T47D (cell line): ENCODE data around the gene ARL6IP4.
"Not testable (repeated sequence)": the region's sequence is repeated elsewhere in the genome, so short reads cannot be mapped to it uniquely, and the experiment has no call there.

Experiments used
- DNase-seq, 2 experiments: peaks; one replicate each; pipeline versions ENCODE4 v3.0.0 to v3.0.0-alpha.2; 2011 to 2012; ENCODE audit warnings: low read depth in 1 of 2, low spot score in 1 of 2
- JUND ChIP-seq: IDR thresholded peaks from 2 replicates; pipeline ENCODE4 v1.6.1; 2012; ENCODE audit warnings: low read depth
- in situ Hi-C: cut with HindIII; loops from 2 replicates; pipeline ENCODE4 v1.10.0; 2016; ENCODE audit warnings: low sequenced_read_pairs, low pct_unique_long_range_greater_than_20kb

Gene ARL6IP4

DNA sequence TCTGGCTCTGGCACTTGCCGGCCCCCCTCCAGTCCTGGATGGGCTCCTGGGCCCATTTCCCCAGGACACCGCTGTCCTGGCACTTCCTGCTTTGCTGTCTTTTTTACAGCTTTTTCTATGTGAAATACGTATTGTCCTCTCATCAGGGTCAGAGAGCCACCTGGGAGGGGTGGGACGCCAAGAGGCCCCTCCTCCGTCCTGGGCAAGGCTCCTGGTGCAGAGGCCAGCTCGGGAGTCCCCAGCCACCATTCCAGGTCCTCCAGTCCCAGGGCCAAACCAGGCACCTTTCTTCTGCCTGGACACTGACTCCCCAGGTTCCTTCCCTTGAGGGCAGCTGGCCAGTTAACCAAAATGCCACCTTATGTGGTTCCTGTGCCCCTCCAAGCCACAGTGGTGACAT is 22.8 kb downstream of the ARL6IP4 start:
- TF ChIP-seq JUND = no peak
- in situ Hi-C loops = no loop called here
- no peak for DNase-seq

DNA sequence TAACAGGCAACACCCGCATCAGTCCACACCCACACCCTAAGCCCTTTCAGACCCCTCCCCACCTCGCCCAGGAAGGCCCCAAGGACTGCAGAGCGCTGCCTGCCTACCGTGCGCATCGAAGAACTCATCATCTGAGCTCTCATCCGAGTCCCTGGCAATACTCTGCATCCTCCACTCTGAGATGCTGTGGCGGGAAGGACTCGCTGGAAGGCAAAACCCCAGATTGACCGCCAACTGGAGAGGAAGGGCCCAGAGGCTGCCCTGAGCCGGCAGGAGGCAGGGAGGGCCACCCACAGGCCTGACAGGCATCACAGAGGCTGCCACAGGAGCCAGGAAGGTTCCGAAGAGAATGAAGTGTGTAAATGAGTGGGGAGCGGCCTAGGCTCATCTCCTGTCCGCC is 23.8 kb downstream of the ARL6IP4 start:
- TF ChIP-seq JUND = no peak
- in situ Hi-C loops = no loop called here
- DNase-seq = no peak

DNA sequence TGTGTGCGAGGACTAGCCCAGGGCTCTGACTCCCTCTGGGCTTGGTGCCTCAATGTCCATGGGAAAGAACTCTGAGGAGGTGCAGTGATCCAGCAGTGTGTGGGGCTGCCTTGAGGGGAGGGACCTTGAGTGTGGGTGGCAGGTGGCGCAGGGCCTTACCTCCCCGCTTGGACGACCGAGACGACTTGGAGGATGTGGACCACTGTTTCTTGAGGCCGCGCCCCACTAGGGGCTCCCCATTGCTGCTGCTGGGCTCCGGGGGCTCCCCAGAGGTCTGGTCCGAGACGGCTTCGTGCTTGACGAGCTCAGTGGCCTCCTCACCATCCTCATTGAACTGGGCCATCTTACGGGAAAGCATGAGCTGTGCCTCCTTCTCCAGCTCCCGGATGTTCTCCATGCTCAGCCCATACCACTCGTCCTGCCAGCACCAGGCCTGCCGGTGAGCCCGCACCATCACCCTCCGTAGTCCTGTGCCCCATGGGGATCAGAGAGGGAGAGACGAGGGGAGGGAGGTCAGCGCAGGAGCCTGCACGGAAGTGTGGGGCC is 24.7 kb downstream of the ARL6IP4 start:
- TF ChIP-seq JUND = no peak
- in situ Hi-C loops = no loop called here
- no peak for DNase-seq

DNA sequence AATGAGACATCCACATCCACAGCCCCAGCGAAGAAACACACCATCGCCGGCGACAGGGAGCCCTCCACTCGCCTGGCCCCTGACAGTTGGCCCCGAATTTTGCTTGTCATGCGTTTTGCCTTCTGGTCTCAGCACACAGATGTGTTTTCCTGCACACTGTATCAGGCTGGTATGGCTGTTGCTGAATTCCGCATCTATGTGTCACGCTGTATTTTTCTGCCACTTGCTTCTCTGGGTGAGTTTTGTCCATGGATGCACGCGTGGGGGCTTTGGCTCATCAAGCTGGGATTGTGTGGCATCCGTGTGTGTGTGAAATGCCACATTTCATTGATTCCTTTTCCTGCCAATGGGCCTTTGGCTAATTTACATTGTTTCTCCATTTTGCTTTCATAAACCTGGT is 26.5 kb downstream of the ARL6IP4 start:
- DNase-seq = no peak
- no peak for TF ChIP-seq JUND
- in situ Hi-C loops = no loop called here

DNA sequence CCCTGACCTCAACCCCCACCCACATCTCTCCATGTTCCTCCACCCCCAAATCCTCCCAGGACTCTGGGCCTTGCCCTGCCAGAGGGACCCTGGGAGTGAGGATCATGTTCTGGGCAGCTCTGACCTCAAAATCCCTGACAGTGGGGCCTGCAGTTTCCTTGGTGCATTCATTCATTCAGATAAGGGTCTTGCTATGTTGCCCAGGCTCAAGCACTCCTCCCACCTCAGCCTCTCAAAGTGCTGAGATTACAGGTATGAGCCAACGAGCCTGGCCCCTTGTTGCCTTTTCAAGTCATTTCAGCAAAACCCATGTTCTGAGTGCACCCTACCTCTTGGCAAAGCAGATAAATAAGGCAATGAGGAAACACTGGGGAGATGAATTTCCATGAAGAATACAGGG is 29.6 kb downstream of the ARL6IP4 start:
- no peak for TF ChIP-seq JUND
- DNase-seq = no peak
- in situ Hi-C loops = no loop called here

DNA sequence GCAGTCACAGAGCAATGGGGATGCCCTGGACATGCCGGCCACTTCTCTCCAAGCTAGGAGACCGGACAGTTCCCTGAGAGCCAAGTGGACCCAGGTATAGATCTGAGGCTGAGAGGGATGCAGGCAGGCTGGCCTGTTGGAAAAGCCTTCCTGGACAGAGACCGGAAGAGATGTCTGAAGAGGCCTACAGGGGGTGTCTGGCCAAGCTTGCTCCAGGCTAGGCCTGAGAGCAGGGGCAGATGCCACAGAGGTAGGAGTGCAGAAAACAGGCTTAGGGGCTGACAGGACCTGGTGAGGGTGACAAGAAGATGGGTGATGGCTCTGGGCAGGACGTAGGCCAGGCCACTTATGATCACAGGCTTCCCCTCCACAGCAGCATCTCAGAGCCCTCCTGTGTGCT is 30.2 kb downstream of the ARL6IP4 start:
- in situ Hi-C loops = no loop called here

DNA sequence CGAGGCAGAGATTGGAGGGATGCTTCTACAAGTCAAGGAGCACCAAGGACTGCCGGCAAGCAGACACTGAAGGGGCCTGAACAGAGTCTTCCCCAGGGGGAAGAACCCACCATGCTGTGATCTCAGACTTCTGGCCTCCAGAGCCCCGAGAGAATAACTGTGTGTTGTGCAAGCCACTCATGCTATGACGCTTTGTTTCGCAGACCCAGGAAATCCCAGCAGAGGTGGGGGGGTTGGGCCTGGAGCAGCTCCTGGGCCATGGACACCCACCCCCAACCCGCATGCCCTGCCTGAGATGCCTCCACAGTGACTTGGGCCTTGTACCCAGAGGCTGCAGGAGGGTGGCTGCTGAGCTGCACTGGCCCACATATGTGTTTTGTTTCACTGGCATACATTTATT is 31.2 kb downstream of the ARL6IP4 start:
- no peak for TF ChIP-seq JUND
- in situ Hi-C loops = no loop called here
- no peak for DNase-seq

More for the DNA sequence above, 30.2 kb downstream of the ARL6IP4 start:
- DNase-seq = no peak
- no peak for TF ChIP-seq JUND

DNA sequence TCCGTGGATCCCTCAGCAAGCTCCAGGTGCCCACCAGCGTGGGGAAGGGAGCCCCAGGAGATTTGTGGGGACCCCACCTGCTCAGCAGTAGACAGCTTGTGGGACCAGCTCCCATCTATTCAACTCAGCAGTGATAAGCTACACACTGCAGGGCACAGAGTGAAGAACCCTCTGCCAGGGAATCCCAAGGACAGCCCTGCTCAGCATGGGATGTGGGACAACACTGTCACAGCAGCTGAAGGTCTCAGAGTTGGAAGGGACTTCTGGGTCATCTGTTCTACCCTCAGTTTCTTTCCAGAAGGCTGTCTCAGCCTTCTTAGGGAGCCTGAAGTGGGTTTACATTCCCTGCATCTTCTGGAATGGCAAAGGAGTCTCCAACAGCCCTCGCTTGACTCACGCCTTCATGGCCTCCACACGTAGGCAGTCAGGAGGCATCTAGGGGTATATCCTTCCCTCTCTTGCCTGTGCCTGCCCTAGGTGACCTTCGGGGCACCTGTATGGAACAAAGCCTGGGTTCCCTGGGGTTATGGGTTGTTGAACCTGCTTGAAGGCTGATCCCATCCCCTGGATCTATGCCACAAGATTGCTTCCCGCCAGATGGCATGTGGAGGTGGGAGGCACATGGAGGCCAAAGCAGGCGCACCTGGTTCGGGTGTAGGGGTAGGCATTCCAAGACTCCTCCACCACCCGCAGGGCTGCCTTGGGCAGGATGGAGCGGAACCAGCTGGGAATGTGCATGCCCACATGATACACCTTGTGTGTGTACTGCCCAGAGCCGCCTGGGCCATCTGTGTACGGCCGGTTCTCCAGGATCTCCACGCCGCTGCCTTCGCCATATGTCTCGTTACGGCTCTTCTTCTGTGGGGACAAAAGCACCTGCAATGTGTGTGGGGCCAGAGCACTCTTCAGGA is 33.0 kb downstream of the ARL6IP4 start:
- in situ Hi-C loops = no loop called here
- DNase-seq = no peak

DNA sequence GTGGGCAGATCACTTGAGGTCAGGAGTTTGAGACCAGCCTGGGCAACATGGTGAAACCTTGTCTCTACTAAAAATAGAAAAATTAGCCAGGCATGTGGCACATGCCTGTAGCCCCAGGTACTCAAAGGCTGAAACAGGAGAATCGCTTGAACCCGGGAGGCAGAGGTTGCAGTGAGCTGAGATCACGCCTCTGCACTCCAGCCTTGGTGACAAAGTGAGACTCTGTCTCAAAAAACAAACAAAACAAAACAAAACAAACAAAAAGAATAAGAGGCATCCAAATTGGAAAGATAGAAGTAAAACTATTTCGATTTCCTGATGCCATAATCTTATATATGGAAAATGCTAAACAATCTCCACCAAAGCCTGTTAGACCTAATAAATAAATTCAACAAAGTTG is 34.0 kb downstream of the ARL6IP4 start:
- in situ Hi-C loops, DNase-seq: not testable (repeated sequence)

More for the DNA sequence above, 33.0 kb downstream of the ARL6IP4 start:
- no peak for TF ChIP-seq JUND

DNA sequence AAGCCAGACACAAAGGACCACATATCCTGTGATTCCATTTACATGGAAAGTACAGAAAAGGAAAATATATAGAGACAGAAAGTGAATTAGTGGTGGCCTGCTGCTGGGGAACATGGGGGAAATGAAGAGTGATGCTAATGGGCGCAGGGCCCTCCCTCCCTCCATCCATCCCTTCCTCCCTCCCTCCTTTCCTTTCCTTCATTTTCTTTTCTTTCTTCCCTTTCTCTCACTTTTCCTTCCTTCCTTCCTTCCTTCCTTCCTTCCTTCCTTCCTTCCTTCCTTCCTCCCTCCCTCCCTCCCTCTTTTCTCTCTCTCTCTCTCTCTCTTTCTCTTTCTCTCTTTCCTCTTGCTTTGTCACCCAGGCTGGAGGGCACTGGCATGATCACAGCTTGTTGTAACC is 37.3 kb downstream of the ARL6IP4 start:
- in situ Hi-C loops = no loop called here
- DNase-seq = no peak
- TF ChIP-seq JUND = no peak

DNA sequence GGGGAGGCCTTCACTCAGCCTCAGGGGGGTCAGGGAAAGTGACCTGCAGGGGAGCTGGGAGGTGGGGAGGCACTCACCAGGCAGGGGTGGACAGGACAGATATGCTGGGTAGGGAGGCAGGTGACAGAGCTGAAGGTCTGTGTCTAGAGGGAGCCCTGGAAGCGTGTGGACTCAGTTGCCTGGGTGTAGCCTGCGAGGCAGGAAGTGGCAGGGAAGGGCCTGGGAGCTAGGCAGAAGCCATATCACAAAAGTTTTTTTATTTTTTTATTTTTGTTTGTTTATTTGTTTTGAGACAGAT is 39.3 kb downstream of the ARL6IP4 start:
- no peak for DNase-seq
- no peak for TF ChIP-seq JUND
- in situ Hi-C loops = no loop called here

DNA sequence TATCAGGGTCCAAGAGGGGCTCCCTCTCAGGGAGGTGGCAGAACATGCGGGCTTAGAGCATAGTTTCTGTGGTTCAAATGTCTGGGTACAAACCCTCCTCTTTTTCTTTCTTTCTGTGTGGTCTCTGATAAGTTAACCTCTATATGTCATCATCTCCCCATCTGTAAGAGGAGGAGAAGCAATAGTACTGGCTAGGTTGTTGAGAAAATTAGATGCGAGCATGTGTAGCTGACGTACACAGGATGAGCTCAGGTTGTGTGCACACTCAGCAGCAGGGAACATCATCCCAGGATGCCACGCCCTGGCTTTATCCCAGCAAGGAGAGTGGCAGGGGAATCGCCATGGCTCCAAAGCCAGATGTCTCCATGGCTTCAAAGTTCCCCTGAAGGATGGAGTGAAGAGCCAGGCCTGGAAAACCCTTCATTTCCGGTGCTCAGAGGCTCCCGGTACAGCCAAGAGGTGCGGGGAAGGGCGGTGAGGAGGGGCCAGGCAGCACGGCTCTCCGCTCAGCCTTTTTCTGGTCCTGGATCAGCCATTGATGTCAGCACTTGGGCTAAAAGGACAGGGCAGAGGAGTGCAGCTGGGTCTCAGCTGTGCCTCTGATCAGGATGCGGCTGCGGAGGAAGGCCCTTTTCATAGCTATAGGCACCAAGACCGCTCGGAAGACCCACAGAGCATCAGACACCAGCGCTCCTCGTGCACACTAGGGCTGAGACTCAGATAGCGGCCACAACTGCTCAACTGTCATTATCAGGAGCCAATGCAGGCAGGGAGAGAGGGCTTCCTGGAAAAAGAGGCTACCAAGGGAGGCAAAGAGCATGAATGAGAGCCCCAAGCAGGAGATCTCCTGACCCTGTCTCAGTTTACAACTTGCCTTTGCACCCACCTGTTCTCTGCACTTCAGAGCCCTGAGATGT is 41.5 kb downstream of the ARL6IP4 start:
- no peak for DNase-seq
- TF ChIP-seq JUND = no peak
- in situ Hi-C loops = no loop called here

DNA sequence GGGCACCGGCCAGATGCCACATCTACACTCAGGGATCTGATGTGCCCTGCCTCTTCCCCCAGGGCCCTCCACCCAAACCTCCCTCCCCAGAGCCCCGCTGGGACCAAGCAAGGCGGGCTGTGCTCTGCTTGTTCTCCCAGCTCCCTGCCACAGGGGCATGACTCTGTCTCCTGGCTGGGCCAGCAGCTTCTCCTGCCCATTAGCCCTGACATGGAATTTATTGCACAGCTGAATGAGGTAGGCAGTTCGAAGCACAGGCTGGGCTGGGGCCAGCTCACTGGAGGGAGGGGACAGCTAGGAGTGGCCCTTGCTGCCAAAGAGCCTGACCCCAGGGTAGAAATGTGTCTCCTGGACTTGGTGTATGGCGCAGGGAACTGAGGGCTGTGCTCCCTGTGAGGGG is 42.4 kb downstream of the ARL6IP4 start:
- DNase-seq = no peak
- TF ChIP-seq JUND = no peak
- in situ Hi-C loops = no loop called here
